IMR-90 (cell line): ENCODE measurements around the gene ISOC2. TPM values are rescaled to one million over a fixed set of nuclear protein-coding genes. Genes with fewer than 3 reads are reported as not detected.

Source experiments
- ATAC-seq: fragments of 200-7000 bp; cut with Tn5 transposase; 2 replicates; pipeline ENCODE4 v1.9.1; 2020; ENCODE audit warnings: low read depth, mild to moderate bottlenecking, moderate library complexity
- BruUV-seq: library from RNA; stranded (reverse); fragments of 400-500 nt; replicated peaks from 2 replicates; lab custom pipeline; 2021; lab: Mats Ljungman, UMichigan
- CTCF ChIA-PET: fragments of 300-600 bp; formaldehyde crosslinking; extraction: SDS; loops from one replicate; lab custom pipeline; 2021; ENCODE audit warnings: antibody characterized with exemption; lab: Yijun Ruan, JAX
- POLR2A ChIA-PET: fragments of 300-600 bp; sonication (Branson Sonifier 250); formaldehyde crosslinking; loops from one replicate; lab custom pipeline; 2022; ENCODE audit warnings: antibody characterized with exemption; ENCODE audit not compliant: unreplicated experiment; lab: Charles Lee
- DNase-seq: peaks from one replicate; pipeline ENCODE4 v3.0.0; 2013
- H2AFZ ChIP-seq: replicated peaks from 2 replicates; pipeline ENCODE3; 2013; ENCODE audit warnings: low read length, mild to moderate bottlenecking; ENCODE audit not compliant: poor library complexity
- H2AK5ac ChIP-seq: 2 replicates; pipeline ENCODE4 v1.6.1; 2013; ENCODE audit warnings: low read depth, low read length, inconsistent platforms
- H2AK9ac ChIP-seq: replicated peaks from 2 replicates; pipeline ENCODE3; 2013; ENCODE audit warnings: mild to moderate bottlenecking, low read depth, low read length, moderate library complexity; ENCODE audit not compliant: poor library complexity
- H2BK120ac ChIP-seq: 2 replicates; pipeline ENCODE4 v1.6.1; 2013; ENCODE audit warnings: low read depth, low read length, inconsistent platforms
- H2BK15ac ChIP-seq: 3 replicates; pipeline ENCODE4 v1.6.1; 2013; ENCODE audit warnings: low read depth, low read length, inconsistent platforms
- H2BK20ac ChIP-seq: 2 replicates; pipeline ENCODE4 v1.6.1; 2013; ENCODE audit warnings: low read depth, mild to moderate bottlenecking, inconsistent platforms, low read length, moderate library complexity
- H2BK5ac ChIP-seq: 2 replicates; pipeline ENCODE4 v1.6.1; 2013; ENCODE audit warnings: mild to moderate bottlenecking, low read depth, low read length, inconsistent platforms; ENCODE audit not compliant: poor library complexity, severe bottlenecking
- H3K14ac ChIP-seq: replicated peaks from 2 replicates; pipeline ENCODE4 v1.6.1; 2013; ENCODE audit warnings: low read depth, low read length, inconsistent platforms
- H3K18ac ChIP-seq: 2 replicates; pipeline ENCODE4 v1.6.1; 2013; ENCODE audit warnings: low read depth, low read length, control low read depth
- H3K23ac ChIP-seq: 2 replicates; pipeline ENCODE4 v1.6.1; 2013; ENCODE audit warnings: low read depth, low read length, inconsistent platforms
- H3K27ac ChIP-seq: 2 replicates; pipeline ENCODE4 v1.5.1; 2013; ENCODE audit warnings: mild to moderate bottlenecking, control low read depth, low read length; ENCODE audit not compliant: insufficient read depth
- H3K27me3 ChIP-seq: 2 replicates; pipeline ENCODE4 v1.6.1; 2013; ENCODE audit warnings: low read length; ENCODE audit not compliant: control insufficient read depth, insufficient read depth
- H3K36me3 ChIP-seq: 2 replicates; pipeline ENCODE4 v1.6.1; 2013; ENCODE audit warnings: low read length, mixed read lengths; ENCODE audit not compliant: control insufficient read depth, insufficient read depth
- H3K4ac ChIP-seq: 2 replicates; pipeline ENCODE4 v1.6.1; 2013; ENCODE audit warnings: low read depth, low read length, inconsistent platforms
- H3K4me1 ChIP-seq: 2 replicates; pipeline ENCODE4 v1.6.1; 2013; ENCODE audit warnings: low read length, mixed read lengths; ENCODE audit not compliant: control insufficient read depth, insufficient read depth
- H3K4me2 ChIP-seq: 2 replicates; pipeline ENCODE4 v1.6.1; 2013; ENCODE audit warnings: low read depth, mild to moderate bottlenecking, control low read depth, low read length, moderate library complexity
- H3K4me3 ChIP-seq: 2 replicates; pipeline ENCODE4 v1.5.1; 2013; ENCODE audit warnings: low read depth, mild to moderate bottlenecking, control low read depth, low read length, moderate library complexity; ENCODE audit not compliant: insufficient read depth
- H3K56ac ChIP-seq: 2 replicates; pipeline ENCODE4 v1.6.1; 2013; ENCODE audit warnings: low read length, inconsistent platforms; ENCODE audit not compliant: insufficient read depth; ENCODE audit errors: extremely low read depth
- H3K79me1 ChIP-seq, 2 experiments: 2 replicates each; pipeline ENCODE4 v1.6.1; 2013; ENCODE audit warnings: low read length in 2 of 2, inconsistent platforms in 1 of 2, low read depth in 1 of 2
- H3K9ac ChIP-seq: 2 replicates; pipeline ENCODE4 v1.6.1; 2013; ENCODE audit warnings: low read depth, low read length, control low read depth
- H3K9me1 ChIP-seq: 2 replicates; pipeline ENCODE4 v1.6.1; 2013; ENCODE audit warnings: low read length, inconsistent platforms; ENCODE audit not compliant: insufficient read depth
- H3K9me3 ChIP-seq: 2 replicates; pipeline ENCODE4 v1.6.1; 2013; ENCODE audit warnings: low read length; ENCODE audit not compliant: control insufficient read depth, insufficient read depth
- H4K20me1 ChIP-seq: 2 replicates; pipeline ENCODE4 v1.6.1; 2013; ENCODE audit warnings: low read length, inconsistent platforms; ENCODE audit not compliant: insufficient read depth
- H4K5ac ChIP-seq: 2 replicates; pipeline ENCODE4 v1.6.1; 2013; ENCODE audit warnings: mild to moderate bottlenecking, low read depth, low read length, control low read depth
- H4K8ac ChIP-seq, 2 experiments: 2 replicates each; pipeline ENCODE4 v1.6.1; 2013; ENCODE audit warnings: low read depth in 2 of 2, low read length in 2 of 2, control low read depth in 1 of 2, inconsistent platforms in 1 of 2
- H4K91ac ChIP-seq: 2 replicates; pipeline ENCODE4 v1.6.1; 2013; ENCODE audit warnings: low read depth, low read length, inconsistent platforms; ENCODE audit not compliant: insufficient read depth
- BHLHE40 ChIP-seq: fragments of 150-350 bp; IDR thresholded peaks from 2 replicates; pipeline ENCODE4 v1.6.1; 2016; ENCODE audit warnings: mild to moderate bottlenecking, low read depth, low read length
- CEBPB ChIP-seq: IDR thresholded peaks from 2 replicates; pipeline ENCODE4 v1.6.1; 2012; ENCODE audit warnings: low read depth, low read length, improper control_type of control experiment
- CHD1 ChIP-seq: IDR thresholded peaks from 2 replicates; pipeline ENCODE4 v1.6.1; 2012; ENCODE audit warnings: low read depth, low read length, improper control_type of control experiment
- FOS ChIP-seq: fragments of 150-350 bp; IDR thresholded peaks from 2 replicates; pipeline ENCODE4 v1.6.1; 2016; ENCODE audit warnings: low read depth, low read length
- MAFK ChIP-seq: IDR thresholded peaks from 2 replicates; pipeline ENCODE4 v1.6.1; 2012; ENCODE audit warnings: low read depth, low read length, improper control_type of control experiment
- MAZ ChIP-seq: IDR thresholded peaks from 2 replicates; pipeline ENCODE4 v1.6.1; 2012; ENCODE audit warnings: low read depth, mild to moderate bottlenecking, low read length, improper control_type of control experiment, moderate library complexity, borderline replicate concordance
- MXI1 ChIP-seq: IDR thresholded peaks from 2 replicates; pipeline ENCODE4 v1.6.1; 2012; ENCODE audit warnings: low read depth, mild to moderate bottlenecking, low read length, moderate library complexity, borderline replicate concordance
- NFE2L2 ChIP-seq: fragments of 150-350 bp; IDR thresholded peaks from 2 replicates; pipeline ENCODE4 v1.6.1; 2016; ENCODE audit warnings: low read depth, mild to moderate bottlenecking, low read length
- POLR2A ChIP-seq: IDR thresholded peaks from 2 replicates; pipeline ENCODE4 v1.6.1; 2012; ENCODE audit warnings: mild to moderate bottlenecking, low read depth, low read length
- RAD21 ChIP-seq: IDR thresholded peaks from 2 replicates; pipeline ENCODE4 v1.6.1; 2012; ENCODE audit warnings: low read length, improper control_type of control experiment
- RFX5 ChIP-seq: IDR thresholded peaks from 2 replicates; pipeline ENCODE4 v1.8.0; 2012; ENCODE audit warnings: low read depth, mild to moderate bottlenecking, low read length, moderate library complexity
- SMC3 ChIP-seq: fragments of 150-350 bp; IDR thresholded peaks from 2 replicates; pipeline ENCODE4 v1.6.1; 2016; ENCODE audit warnings: low read depth, mild to moderate bottlenecking, antibody characterized with exemption, low read length, moderate library complexity
- WGBS, 2 experiments: methylation state at CpG; one replicate each; pipeline versions ENCODE4 v1.1.5 to v1.1.7; 2013; ENCODE audit warnings: missing lambda C conversion rate in 2 of 2; ENCODE audit not compliant: insufficient read length in 1 of 2; ENCODE audit errors: extremely low coverage in 2 of 2; 5-methylcytosine and 5-hydroxymethylcytosine counted together
- dilution Hi-C: fragments of 300-500 bp; cut with HindIII; formaldehyde crosslinking; loops from one replicate; pipeline ENCODE4 v1.14.3; 2018; ENCODE audit warnings: low sequenced_read_pairs; ENCODE audit not compliant: unreplicated experiment
- in situ Hi-C: fragments of 300-500 bp; cut with MboI; formaldehyde crosslinking; loops from 3 replicates; pipeline ENCODE4 v1.14.3; 2019; ENCODE audit warnings: low sequenced_read_pairs, inconsistent platforms, mixed read lengths
- intact Hi-C: fragments of 100-400 bp; cut with micrococcal nuclease; formaldehyde crosslinking; loops from 2 replicates; pipeline ENCODE4 v1.10.0; 2022
- polyA plus RNA-seq, 3 experiments: library from polyadenylated mRNA; depleted of rRNA; stranded (reverse); fragments of >200 nt; gene quantifications; 2 replicates each; pipeline ENCODE4 v1.2.3, GENCODE V29; 2012; ENCODE audit warnings: low replicate concordance in 1 of 3
- total RNA-seq: library from RNA; depleted of rRNA; stranded (reverse); fragments of >200 nt; gene quantifications from 2 replicates; pipeline ENCODE4 v1.2.3, GENCODE V29; 2012
- TF ChIP-seq, protein P1 (sequence below): fragments of 150-350 bp; IDR thresholded peaks from 2 replicates; pipeline ENCODE4 v1.6.1; 2016; ENCODE audit warnings: low read depth, mild to moderate bottlenecking, low read length, moderate library complexity, borderline replicate concordance
- TF ChIP-seq, protein P2 (sequence below): fragments of 150-350 bp; IDR thresholded peaks from 2 replicates; pipeline ENCODE4 v1.6.1; 2017; ENCODE audit warnings: mild to moderate bottlenecking, antibody characterized with exemption, low read length, low read depth
- TF ChIP-seq, protein P3 (sequence below): conservative IDR thresholded peaks from 2 replicates; pipeline ENCODE4 v1.5.1; 2012; ENCODE audit warnings: mild to moderate bottlenecking, low read depth, low read length, improper control_type of control experiment

The ISOC2 gene
- total and polyA plus RNA-seq, 2 of the 4 experiments (the other 2 are of a cell fraction) = 56.1 to 82.1 TPM

DNA sequence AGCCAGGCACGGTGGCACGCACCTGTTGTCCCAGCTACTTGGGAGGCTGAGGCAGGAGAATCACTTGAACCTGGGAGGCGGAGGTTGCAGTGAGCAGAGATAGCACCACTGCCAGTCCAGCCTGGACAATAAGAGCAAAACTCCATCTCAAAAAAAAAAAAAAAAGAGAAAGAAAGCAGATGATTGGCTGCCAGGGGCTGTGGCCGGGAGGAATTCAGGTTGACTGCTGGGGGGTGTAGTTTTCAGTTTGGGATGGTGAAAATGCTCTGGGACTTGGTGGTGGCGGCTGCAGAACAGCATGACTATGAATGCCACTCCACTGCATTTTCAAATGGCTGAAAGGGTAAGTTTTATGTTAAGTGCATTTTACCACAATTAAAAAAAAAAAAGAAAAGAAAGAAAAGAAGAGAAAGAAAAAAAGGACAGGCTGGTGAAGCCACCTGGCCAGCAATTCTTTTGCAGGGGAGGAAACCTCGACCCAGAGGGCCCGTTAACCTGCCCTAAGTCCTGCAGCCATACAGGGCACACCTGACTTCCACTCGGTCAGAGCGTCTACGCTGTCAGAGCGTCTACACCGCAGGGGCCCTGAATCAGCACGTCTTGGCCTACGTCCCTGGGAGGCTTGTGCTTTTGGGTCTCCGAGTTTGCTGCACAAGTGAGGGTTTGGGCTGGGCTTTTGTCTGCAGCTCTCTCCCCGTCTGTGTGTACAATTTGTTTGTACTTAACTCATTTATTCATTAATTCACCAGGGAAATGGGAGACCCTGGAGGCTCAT lies 3.6 kb downstream of the ISOC2 start:
- H4K91ac ChIP-seq = no peak overlapping the region
- BruUV-seq = no TSS peak
- H3K56ac ChIP-seq = no peak overlapping the region
- H2BK120ac ChIP-seq = no peak overlapping the region
- H2BK15ac ChIP-seq = no peak overlapping the region
- H3K4me3 ChIP-seq = no peak overlapping the region
- H3K23ac ChIP-seq = no peak overlapping the region
- no peak overlapping the region for H2AK5ac ChIP-seq
- no peaks in the 10 kb centered on the region for H3K27me3 ChIP-seq
- no peak overlapping the region for H3K4me2 ChIP-seq
- H2AK9ac ChIP-seq = no peak overlapping the region
- no peak overlapping the region for H2BK20ac ChIP-seq
- ChIA-PET POLR2A (no interaction called here), CTCF (no interaction called here)
- H3K14ac ChIP-seq = no peak overlapping the region
- H3K4me1 ChIP-seq = peaks cover 3% of the 10 kb centered on the region; the same call in 1 of the 2 replicates
- no peak overlapping the region for H2BK5ac ChIP-seq
- H3K9me1 ChIP-seq = peaks cover 6% of the 10 kb centered on the region; the same call in 1 of the 2 replicates
- no peak overlapping the region for H4K8ac ChIP-seq
- no peak overlapping the region for H4K5ac ChIP-seq
- H4K20me1 ChIP-seq = peaks cover 28% of the 10 kb centered on the region
- 85% methylated on average over 3 of the region's 16 CpGs; no CpG with 5 or more reads in 1 of the 2 experiments for WGBS, 2 experiments
- no peak overlapping the region for H3K27ac ChIP-seq
- H3K9ac ChIP-seq = no peak overlapping the region
- in situ Hi-C loops (no loop called here), intact Hi-C loops (no loop called here), dilution Hi-C loops (no loop called here)
- no peak overlapping the region for H3K4ac ChIP-seq
- H3K18ac ChIP-seq = no peak overlapping the region
- peaks cover 5 to 28% of the 10 kb centered on the region in 2 experiments; a peak in 3 of 4 replicates for H3K79me1 ChIP-seq
- H2AFZ ChIP-seq = no peak overlapping the region
- H3K36me3 ChIP-seq = no peaks in the 10 kb centered on the region; the same call in 1 of the 2 replicates
- no peaks in the 10 kb centered on the region for H3K9me3 ChIP-seq
- ATAC-seq (no peak), DNase-seq (no peak)
- no peak for TF ChIP-seq MAFK
- no peak for TF ChIP-seq BHLHE40
- TF ChIP-seq FOS = no peak
- TF ChIP-seq, protein P1, sequence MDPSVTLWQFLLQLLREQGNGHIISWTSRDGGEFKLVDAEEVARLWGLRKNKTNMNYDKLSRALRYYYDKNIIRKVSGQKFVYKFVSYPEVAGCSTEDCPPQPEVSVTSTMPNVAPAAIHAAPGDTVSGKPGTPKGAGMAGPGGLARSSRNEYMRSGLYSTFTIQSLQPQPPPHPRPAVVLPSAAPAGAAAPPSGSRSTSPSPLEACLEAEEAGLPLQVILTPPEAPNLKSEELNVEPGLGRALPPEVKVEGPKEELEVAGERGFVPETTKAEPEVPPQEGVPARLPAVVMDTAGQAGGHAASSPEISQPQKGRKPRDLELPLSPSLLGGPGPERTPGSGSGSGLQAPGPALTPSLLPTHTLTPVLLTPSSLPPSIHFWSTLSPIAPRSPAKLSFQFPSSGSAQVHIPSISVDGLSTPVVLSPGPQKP = no peak
- no peak for TF ChIP-seq CHD1
- TF ChIP-seq, protein P2, sequence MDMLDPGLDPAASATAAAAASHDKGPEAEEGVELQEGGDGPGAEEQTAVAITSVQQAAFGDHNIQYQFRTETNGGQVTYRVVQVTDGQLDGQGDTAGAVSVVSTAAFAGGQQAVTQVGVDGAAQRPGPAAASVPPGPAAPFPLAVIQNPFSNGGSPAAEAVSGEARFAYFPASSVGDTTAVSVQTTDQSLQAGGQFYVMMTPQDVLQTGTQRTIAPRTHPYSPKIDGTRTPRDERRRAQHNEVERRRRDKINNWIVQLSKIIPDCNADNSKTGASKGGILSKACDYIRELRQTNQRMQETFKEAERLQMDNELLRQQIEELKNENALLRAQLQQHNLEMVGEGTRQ = no peak
- TF ChIP-seq MXI1 = no peak
- TF ChIP-seq, protein P3, sequence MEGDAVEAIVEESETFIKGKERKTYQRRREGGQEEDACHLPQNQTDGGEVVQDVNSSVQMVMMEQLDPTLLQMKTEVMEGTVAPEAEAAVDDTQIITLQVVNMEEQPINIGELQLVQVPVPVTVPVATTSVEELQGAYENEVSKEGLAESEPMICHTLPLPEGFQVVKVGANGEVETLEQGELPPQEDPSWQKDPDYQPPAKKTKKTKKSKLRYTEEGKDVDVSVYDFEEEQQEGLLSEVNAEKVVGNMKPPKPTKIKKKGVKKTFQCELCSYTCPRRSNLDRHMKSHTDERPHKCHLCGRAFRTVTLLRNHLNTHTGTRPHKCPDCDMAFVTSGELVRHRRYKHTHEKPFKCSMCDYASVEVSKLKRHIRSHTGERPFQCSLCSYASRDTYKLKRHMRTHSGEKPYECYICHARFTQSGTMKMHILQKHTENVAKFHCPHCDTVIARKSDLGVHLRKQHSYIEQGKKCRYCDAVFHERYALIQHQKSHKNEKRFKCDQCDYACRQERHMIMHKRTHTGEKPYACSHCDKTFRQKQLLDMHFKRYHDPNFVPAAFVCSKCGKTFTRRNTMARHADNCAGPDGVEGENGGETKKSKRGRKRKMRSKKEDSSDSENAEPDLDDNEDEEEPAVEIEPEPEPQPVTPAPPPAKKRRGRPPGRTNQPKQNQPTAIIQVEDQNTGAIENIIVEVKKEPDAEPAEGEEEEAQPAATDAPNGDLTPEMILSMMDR = no peak
- TF ChIP-seq CEBPB = no peak
- no peak for TF ChIP-seq RAD21
- TF ChIP-seq SMC3 = no peak
- no peak for TF ChIP-seq RFX5
- no peak for TF ChIP-seq NFE2L2
- no peak for TF ChIP-seq POLR2A
- TF ChIP-seq MAZ = no peak
